AG09319 (cell line): Measurements from ENCODE around the gene WDR17.

Source experiments
- DNase-seq: peaks from one replicate; pipeline ENCODE4 v3.0.0-alpha.2; 2010; ENCODE audit warnings: low read depth; ENCODE audit errors: extremely low read depth
- CTCF ChIP-seq: IDR thresholded peaks from 2 replicates; pipeline ENCODE4 v1.5.1; 2011; ENCODE audit warnings: low read depth, mild to moderate bottlenecking, inconsistent platforms, low read length, moderate library complexity

WDR17 gene

GRCh38 chr4:176065435-176066291, at the start of gene WDR17:
WDR17 (plus strand) TSS chr4:176065841; CDS start chr4:176111581, 45,740 bp downstream.
- peak; percentile 27 for DNase-seq
- no peak for TF ChIP-seq CTCF

GRCh38 chr4:176016601-176017000, 49.0 kb upstream of the WDR17 start:
- DNase-seq, result no peak
- no peak for TF ChIP-seq CTCF

GRCh38 chr4:176020481-176021085, 45.1 kb upstream of the WDR17 start:
- no peak for TF ChIP-seq CTCF

GRCh38 chr4:176030391-176030790, 35.2 kb upstream of the WDR17 start:
- no peak for DNase-seq
- no peak for TF ChIP-seq CTCF

More at GRCh38 chr4:176020481-176021085, 45.1 kb upstream of the WDR17 start:
- DNase-seq, result no peak

GRCh38 chr4:176031922-176032321, 33.7 kb upstream of the WDR17 start:
- no peak for TF ChIP-seq CTCF
- no peak for DNase-seq

- DNase-seq, result no peak
- no peak for TF ChIP-seq CTCF
These were observed 33.2 kb upstream of the WDR17 start for GRCh38 chr4:176032454-176032853.

- DNase-seq, result peak; percentile 19
- TF ChIP-seq CTCF, result peak; percentile 24
These were observed 31.1 kb upstream of the WDR17 start for GRCh38 chr4:176034499-176034898.
